GM10248 (cell line): ENCODE data around the gene ARID5A.

Experiments
- CTCF ChIA-PET: fragments of 300-600 bp; sonication (Branson Sonifier 250); formaldehyde crosslinking; extraction: SDS; loops from one replicate; lab custom pipeline; 2021; ENCODE audit warnings: antibody characterized with exemption; lab: Yijun Ruan, JAX
- POLR2A ChIA-PET: fragments of 350-650 bp; sonication (Branson Sonifier 250); formaldehyde crosslinking; extraction: SDS; loops from one replicate; lab custom pipeline; 2020; ENCODE audit warnings: antibody characterized with exemption; lab: Yijun Ruan, JAX
- DNase-seq: peaks from one replicate; pipeline ENCODE4 v3.0.0; 2012; ENCODE audit errors: extremely low spot score
- TF ChIP-seq, protein P1 (sequence below): IDR thresholded peaks from 2 replicates; pipeline ENCODE4 v1.5.1; 2012; ENCODE audit warnings: mild to moderate bottlenecking, low read depth; ENCODE audit errors: extremely low read depth, missing control alignments, control extremely low read depth

ARID5A gene

GRCh38 chr2:96565111-96565510 lies 28.6 kb downstream of the ARID5A start:
- no peak for DNase-seq
- CTCF ChIA-PET: interaction anchor here (1.4 to 8.3 kb wide), 3 partner anchors 10 to 24 kb away, joined by 4 to 80 read pairs (median 9); no protein-coding TSS in a partner anchor
- TF ChIP-seq, protein P1, sequence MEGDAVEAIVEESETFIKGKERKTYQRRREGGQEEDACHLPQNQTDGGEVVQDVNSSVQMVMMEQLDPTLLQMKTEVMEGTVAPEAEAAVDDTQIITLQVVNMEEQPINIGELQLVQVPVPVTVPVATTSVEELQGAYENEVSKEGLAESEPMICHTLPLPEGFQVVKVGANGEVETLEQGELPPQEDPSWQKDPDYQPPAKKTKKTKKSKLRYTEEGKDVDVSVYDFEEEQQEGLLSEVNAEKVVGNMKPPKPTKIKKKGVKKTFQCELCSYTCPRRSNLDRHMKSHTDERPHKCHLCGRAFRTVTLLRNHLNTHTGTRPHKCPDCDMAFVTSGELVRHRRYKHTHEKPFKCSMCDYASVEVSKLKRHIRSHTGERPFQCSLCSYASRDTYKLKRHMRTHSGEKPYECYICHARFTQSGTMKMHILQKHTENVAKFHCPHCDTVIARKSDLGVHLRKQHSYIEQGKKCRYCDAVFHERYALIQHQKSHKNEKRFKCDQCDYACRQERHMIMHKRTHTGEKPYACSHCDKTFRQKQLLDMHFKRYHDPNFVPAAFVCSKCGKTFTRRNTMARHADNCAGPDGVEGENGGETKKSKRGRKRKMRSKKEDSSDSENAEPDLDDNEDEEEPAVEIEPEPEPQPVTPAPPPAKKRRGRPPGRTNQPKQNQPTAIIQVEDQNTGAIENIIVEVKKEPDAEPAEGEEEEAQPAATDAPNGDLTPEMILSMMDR: no peak
- POLR2A ChIA-PET: no interaction called here

- no peak for DNase-seq
- ChIA-PET POLR2A (no interaction called here), CTCF (interaction anchor here (2.5 to 8.3 kb wide), 2 partner anchors 13 to 26 kb away, joined by 7 to 80 read pairs; no protein-coding TSS in a partner anchor)
- TF ChIP-seq, protein P1: no peak
Measured at GRCh38 chr2:96568094-96568493, 31.5 kb downstream of the ARID5A start.

DNA sequence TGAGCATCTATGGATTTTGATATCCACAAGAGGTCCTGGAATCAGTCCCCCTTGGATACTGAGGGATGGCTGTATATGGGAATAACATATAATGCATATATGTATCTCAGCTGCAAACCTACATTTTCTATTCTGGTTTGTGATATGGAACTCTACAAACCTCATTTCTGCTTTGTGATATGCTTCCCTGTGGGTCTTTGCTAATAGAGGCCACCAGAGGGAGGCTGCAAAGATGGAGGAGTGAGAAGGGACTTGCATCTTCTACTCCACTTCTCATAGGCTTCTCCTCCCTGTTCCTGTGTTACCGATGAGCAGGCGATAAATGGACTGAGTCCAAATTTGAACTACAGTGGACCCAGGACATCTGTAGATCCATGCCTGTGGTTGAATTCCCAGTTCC lies 37.8 kb downstream of the ARID5A start:
- no peak for DNase-seq
- POLR2A ChIA-PET: no interaction called here
- TF ChIP-seq, protein P1: no peak
- CTCF ChIA-PET: interaction anchor here (1.6 kb wide), 1 partner anchor 12 kb away, joined by 3 read pairs; no protein-coding TSS in a partner anchor

GRCh38 chr2:96575785-96576456 lies 39.4 kb downstream of the ARID5A start:
- ChIA-PET POLR2A (no interaction called here), CTCF (interaction anchor here (1.3 to 1.6 kb wide), 3 partner anchors 10 to 67 kb away, joined by 3 to 4 read pairs (median 4); no protein-coding TSS in a partner anchor)
- DNase-seq: no peak
- TF ChIP-seq, protein P1: no peak

DNA sequence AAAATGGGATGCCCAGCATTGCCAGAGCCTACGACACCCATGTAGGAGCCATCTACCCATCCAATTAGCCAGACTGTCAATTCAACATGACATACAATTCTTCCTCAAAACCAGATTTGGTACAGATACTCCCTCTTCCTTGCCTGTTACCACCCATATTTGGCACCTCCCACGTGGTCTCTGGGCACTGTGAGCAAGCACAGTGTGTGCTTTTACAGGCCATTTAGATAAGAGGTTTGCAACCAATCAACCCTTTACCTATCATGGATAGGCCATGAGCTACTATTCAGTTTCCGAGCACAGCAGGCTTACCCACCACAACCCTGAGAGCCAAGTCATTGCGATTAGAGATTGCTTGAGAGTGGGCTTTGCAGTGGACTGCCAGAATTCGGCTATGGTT lies 40.9 kb downstream of the ARID5A start:
- DNase-seq: no peak
- CTCF ChIA-PET: interaction anchor here (0.8 to 1.3 kb wide), 3 partner anchors 9 to 23 kb away, joined by 4 to 6 read pairs (median 4); no protein-coding TSS in a partner anchor
- POLR2A ChIA-PET: no interaction called here
- TF ChIP-seq, protein P1: no peak

DNA sequence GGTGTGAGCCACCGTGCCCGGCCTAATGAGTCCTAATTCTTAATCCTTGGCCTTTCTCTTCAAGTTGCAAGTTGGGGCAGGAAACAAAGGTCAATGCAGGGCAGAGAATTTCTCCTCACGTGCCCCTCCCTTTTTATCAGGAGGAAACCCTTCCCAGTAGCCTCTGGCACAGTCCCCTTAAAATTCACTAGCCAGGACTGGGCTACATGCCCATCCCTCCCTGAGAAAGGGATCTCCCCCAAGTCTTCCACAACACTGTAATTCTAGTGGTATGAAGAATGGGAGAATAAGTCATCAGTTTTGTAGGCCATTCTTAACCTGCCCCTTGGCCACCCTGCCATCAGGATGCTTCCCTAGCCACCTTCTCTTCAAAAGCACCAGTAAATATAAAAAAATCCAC lies 42.2 kb downstream of the ARID5A start:
- ChIA-PET CTCF (interaction anchor here (1.0 to 1.6 kb wide), 5 partner anchors 14 to 172 kb away, joined by 3 to 9 read pairs (median 3); no protein-coding TSS in a partner anchor), POLR2A (no interaction called here)
- TF ChIP-seq, protein P1: no peak
- no peak for DNase-seq
